HepG2 (cell line): ENCODE data around the gene DTX4. TPM values are rescaled to one million over a fixed set of nuclear protein-coding genes. Genes with fewer than 3 reads are reported as not detected.

Experiments
- BATF2 ChIP-seq: sonication (generic); formaldehyde crosslinking; IDR thresholded peaks from 2 replicates; pipeline ENCODE4 v1.8.0; 2022; ENCODE audit warnings: mild to moderate bottlenecking, missing genetic modification reagents, moderate library complexity
- BCLAF1 ChIP-seq: fragments of 450-650 bp; IDR thresholded peaks from 2 replicates; pipeline ENCODE4 v1.6.1; 2017; ENCODE audit warnings: mild to moderate bottlenecking
- BRF2 ChIP-seq: sonication (generic); formaldehyde crosslinking; IDR thresholded peaks from 2 replicates; pipeline ENCODE4 v1.8.1; 2022; ENCODE audit warnings: mild to moderate bottlenecking, missing genetic modification reagents
- GMEB1 ChIP-seq: sonication (generic); formaldehyde crosslinking; IDR thresholded peaks from 2 replicates; pipeline ENCODE4 v1.5.1; 2020; ENCODE audit warnings: missing genetic modification reagents, mild to moderate bottlenecking, borderline replicate concordance
- HHEX ChIP-seq: IDR thresholded peaks from 2 replicates; pipeline ENCODE4 v1.6.1; 2016; ENCODE audit warnings: control low read depth
- JUN ChIP-seq: sonication (generic); formaldehyde crosslinking; IDR thresholded peaks from 2 replicates; pipeline ENCODE4 v1.4.0; 2020; ENCODE audit warnings: mild to moderate bottlenecking, missing genetic modification reagents
- KAT2B ChIP-seq: fragments of 150-350 bp; IDR thresholded peaks from 2 replicates; pipeline ENCODE4 v1.6.1; 2014; ENCODE audit warnings: low read depth, low read length, borderline replicate concordance
- KDM3A ChIP-seq: IDR thresholded peaks from 2 replicates; pipeline ENCODE4 v1.6.1; 2018; ENCODE audit warnings: low read depth, missing compliant biosample characterization
- NFKB2 ChIP-seq: sonication (generic); formaldehyde crosslinking; IDR thresholded peaks from 2 replicates; pipeline ENCODE4 v1.4.0; 2020; ENCODE audit warnings: missing genetic modification reagents, borderline replicate concordance
- PITX1 ChIP-seq: sonication (generic); formaldehyde crosslinking; IDR thresholded peaks from 2 replicates; pipeline ENCODE4 v1.5.1; 2020; ENCODE audit warnings: mild to moderate bottlenecking, missing genetic modification reagents
- SMARCC2 ChIP-seq: fragments of 450-650 bp; IDR thresholded peaks from 2 replicates; pipeline ENCODE4 v1.6.1; 2017; ENCODE audit warnings: antibody characterized with exemption, mild to moderate bottlenecking
- SNAPC2 ChIP-seq: sonication (generic); formaldehyde crosslinking; IDR thresholded peaks from 2 replicates; pipeline ENCODE4 v1.8.1; 2022; ENCODE audit warnings: mild to moderate bottlenecking, missing genetic modification reagents
- SSRP1 ChIP-seq: IDR thresholded peaks from 2 replicates; pipeline ENCODE4 v1.6.1; 2016; ENCODE audit warnings: control low read depth
- TAF15 ChIP-seq: fragments of 200-400 bp; formaldehyde crosslinking; IDR thresholded peaks from one replicate; pipeline ENCODE4 v1.6.1; 2018; ENCODE audit warnings: mild to moderate bottlenecking, low read depth, low read length; ENCODE audit not compliant: poor library complexity, severe bottlenecking
- TBP ChIP-seq: sonication (generic); formaldehyde crosslinking; IDR thresholded peaks from 2 replicates; pipeline ENCODE4 v1.5.0; 2020; ENCODE audit warnings: missing genetic modification reagents
- U2AF1 ChIP-seq: fragments of 200-400 bp; formaldehyde crosslinking; optimal IDR thresholded peaks from 2 replicates; pipeline ENCODE3; 2017; ENCODE audit warnings: mild to moderate bottlenecking, low read depth, low read length
- ZNF557 ChIP-seq: sonication (generic); formaldehyde crosslinking; IDR thresholded peaks from 2 replicates; pipeline ENCODE4 v1.4.0; 2020; ENCODE audit warnings: missing genetic modification reagents
- ZNF577 ChIP-seq: sonication (generic); formaldehyde crosslinking; IDR thresholded peaks from 2 replicates; pipeline ENCODE4 v1.4.0; 2020; ENCODE audit warnings: mild to moderate bottlenecking, low read depth, missing genetic modification reagents, borderline replicate concordance
- ZNF629 ChIP-seq: sonication (generic); formaldehyde crosslinking; conservative IDR thresholded peaks from 2 replicates; pipeline ENCODE4 v1.5.0; 2020; ENCODE audit warnings: missing genetic modification reagents
- ZNF850 ChIP-seq: sonication (generic); formaldehyde crosslinking; conservative IDR thresholded peaks from 2 replicates; pipeline ENCODE4 v1.9.0; 2021; ENCODE audit warnings: mild to moderate bottlenecking, missing genetic modification reagents
- ZSCAN9 ChIP-seq: IDR thresholded peaks from 2 replicates; pipeline ENCODE4 v1.6.1; 2016; ENCODE audit warnings: borderline replicate concordance
- polyA plus RNA-seq, 8 experiments: library from polyadenylated mRNA; depleted of rRNA in 3 of 8; stranded (reverse) in 7 of 8; unstranded in 1 of 8; fragments of >200 nt; fragmentation: Illumina TruSeq in 4 of 8; extraction: Trizol in 4 of 8; gene quantifications; 2 replicates each; pipeline versions ENCODE4 v1.2.1 to v1.2.3, GENCODE V29; 2011 to 2016; ENCODE audit warnings: low read depth in 4 of 8, missing spikeins in 1 of 8, mixed read lengths in 1 of 8; ENCODE audit not compliant: insufficient read depth in 1 of 8
- total RNA-seq, 5 experiments: library from RNA; depleted of rRNA; stranded (reverse); fragments of >200 nt; fragmentation: Illumina TruSeq; extraction: Trizol; gene quantifications; 2 replicates each; pipeline ENCODE4 v1.2.3, GENCODE V29; 2016; ENCODE audit warnings: low read depth in 1 of 5

DTX4 gene
- total and polyA plus RNA-seq, 2 of the 13 experiments (the other 11 are each of a cell fraction or from before 2014, with no cell fraction given), result 0.67 to 5.6 TPM

- no peak for TF ChIP-seq JUN (CRISPR knock-in tag)
- no peak for TF ChIP-seq HHEX
- TF ChIP-seq BATF2, result no peak
- no peak for TF ChIP-seq TBP
- TF ChIP-seq PITX1 (CRISPR knock-in tag), result peak; percentile 59; the same call in 1 of the 2 replicates
- TF ChIP-seq GMEB1 (CRISPR knock-in tag), result peak; percentile 40; the same call in 1 of the 2 replicates
- TF ChIP-seq ZNF557 (CRISPR knock-in tag), result no peak
- no peak for TF ChIP-seq ZNF577 (CRISPR knock-in tag)
- no peak for TF ChIP-seq KAT2B
- no peak for TF ChIP-seq SSRP1 (CRISPR knock-in tag)
- TF ChIP-seq ZNF629 (CRISPR knock-in tag), result peak; percentile 27; the same call in 1 of the 2 replicates
- no peak for TF ChIP-seq TAF15
- TF ChIP-seq ZNF850 (CRISPR knock-in tag), result no peak
- TF ChIP-seq SNAPC2, result peak; percentile 36; the same call in 1 of the 2 replicates
- TF ChIP-seq U2AF1, result no peak
- TF ChIP-seq BCLAF1, result no peak
- TF ChIP-seq KDM3A (CRISPR knock-in tag), result no peak
- TF ChIP-seq NFKB2 (CRISPR knock-in tag), result peak; percentile 77; the same call in 1 of the 2 replicates
- peak; percentile 90; the same call in 1 of the 2 replicates for TF ChIP-seq BRF2 (CRISPR knock-in tag)
- TF ChIP-seq ZSCAN9 (CRISPR knock-in tag), result no peak
- TF ChIP-seq SMARCC2, result no peak
Observed at GRCh38 chr11:59142530-59143507, 29.1 kb upstream of the DTX4 start, which contains the start of gene FAM111A (continued).
